KMS-11 (cell line): ENCODE data around the gene INPP5D.

ENCODE experiments used
- H2AFZ ChIP-seq: fragments of 200-600 bp; sonication (generic); 2 replicates; pipeline ENCODE4 v1.6.1; 2016; ENCODE audit warnings: antibody characterized with exemption, mixed run types, low read depth
- H3K27ac ChIP-seq: fragments of 200-600 bp; sonication (generic); 2 replicates; pipeline ENCODE4 v1.6.1; 2016; ENCODE audit warnings: mild to moderate bottlenecking, mixed run types
- H3K27me3 ChIP-seq: fragments of 200-600 bp; sonication (generic); 2 replicates; pipeline ENCODE4 v1.6.1; 2017; ENCODE audit warnings: mild to moderate bottlenecking, low read depth, mixed run types, moderate library complexity; ENCODE audit not compliant: insufficient read depth
- H3K36me3 ChIP-seq: fragments of 200-600 bp; sonication (generic); 2 replicates; pipeline ENCODE4 v1.6.1; 2017; ENCODE audit warnings: mild to moderate bottlenecking, mixed run types; ENCODE audit not compliant: insufficient read depth
- H3K4me1 ChIP-seq: fragments of 200-600 bp; sonication (generic); 2 replicates; pipeline ENCODE4 v1.6.1; 2016; ENCODE audit warnings: mild to moderate bottlenecking, low read depth, mixed run types; ENCODE audit not compliant: poor library complexity, severe bottlenecking
- H3K4me2 ChIP-seq: fragments of 200-600 bp; sonication (generic); 2 replicates; pipeline ENCODE4 v1.7.0; 2016; ENCODE audit warnings: mild to moderate bottlenecking, mixed run types
- H3K4me3 ChIP-seq: fragments of 200-600 bp; sonication (generic); IDR thresholded peaks from 2 replicates; pipeline ENCODE4 v1.6.1; 2017; ENCODE audit warnings: low read depth, low read length, mixed read lengths; ENCODE audit not compliant: insufficient read depth
- H3K79me2 ChIP-seq: fragments of 200-600 bp; sonication (generic); 2 replicates; pipeline ENCODE4 v1.6.1; 2016; ENCODE audit warnings: low read depth, mixed run types; ENCODE audit not compliant: insufficient read depth
- H3K9ac ChIP-seq: fragments of 200-600 bp; sonication (generic); 2 replicates; pipeline ENCODE4 v1.6.1; 2016; ENCODE audit warnings: mild to moderate bottlenecking, mixed run types
- H4K20me1 ChIP-seq: fragments of 200-600 bp; sonication (generic); 2 replicates; pipeline ENCODE4 v1.6.1; 2016; ENCODE audit warnings: mild to moderate bottlenecking, mixed run types; ENCODE audit not compliant: insufficient read depth
- CTCF ChIP-seq: fragments of 200-600 bp; sonication (generic); conservative IDR thresholded peaks from 2 replicates; pipeline ENCODE4 v1.6.1; 2017; ENCODE audit warnings: low read depth, mild to moderate bottlenecking, antibody characterized with exemption, low read length, moderate library complexity, mixed read lengths

INPP5D gene

DNA sequence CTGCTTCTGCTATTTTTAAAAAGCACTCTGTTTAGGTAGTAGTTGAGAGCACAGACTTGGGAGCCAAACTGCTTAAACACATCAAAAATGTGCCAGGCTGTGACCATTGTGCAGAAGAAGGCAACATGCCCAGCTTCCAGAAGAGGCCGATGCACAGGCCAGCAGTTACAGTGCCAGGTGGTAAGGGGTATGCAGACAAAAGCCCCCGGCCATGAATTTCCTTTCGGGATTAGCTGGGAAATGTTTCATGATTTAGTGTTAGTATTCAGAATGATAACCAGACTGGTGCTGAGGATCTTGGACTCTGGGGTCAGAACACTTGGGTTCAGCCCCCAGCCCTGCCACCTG is 151.4 kb downstream of the INPP5D start:
- Histone ChIP-seq H3K4me3 (no peak overlapping the region), H4K20me1 (no peaks in the 10 kb centered on the region), H3K27ac (no peak overlapping the region), H3K4me2 (no peak overlapping the region), H3K9ac (no peak overlapping the region), H3K4me1 (no peaks in the 10 kb centered on the region), H3K79me2 (no peaks in the 10 kb centered on the region), H2AFZ (no peak overlapping the region), H3K27me3 (no peaks in the 10 kb centered on the region), H3K36me3 (no peaks in the 10 kb centered on the region)
- no peak for TF ChIP-seq CTCF

DNA sequence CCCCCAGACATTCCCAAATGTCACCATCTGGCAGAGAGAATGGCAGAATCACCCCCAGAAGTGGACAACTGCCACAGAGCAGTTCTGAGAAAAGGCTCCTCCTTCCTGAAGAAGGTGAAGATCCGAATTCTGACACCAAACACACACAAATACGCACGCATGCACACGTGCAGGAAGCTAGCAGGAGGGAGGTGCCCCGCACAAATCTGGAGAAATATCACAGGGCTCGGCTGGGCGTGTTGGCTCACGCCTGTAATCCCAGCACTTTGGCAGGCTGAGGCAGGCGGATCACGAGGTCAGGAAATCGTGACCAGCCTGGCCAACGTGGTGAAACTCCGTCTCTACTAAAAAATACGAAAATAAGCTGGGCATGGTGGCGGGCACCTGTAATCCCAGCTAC is 152.9 kb downstream of the INPP5D start:
- no peak overlapping the region for H3K4me2 ChIP-seq
- no peak overlapping the region for H3K27ac ChIP-seq
- no peaks in the 10 kb centered on the region for H3K27me3 ChIP-seq
- no peak overlapping the region for H3K4me3 ChIP-seq
- no peak overlapping the region for H3K9ac ChIP-seq
- H4K20me1 ChIP-seq, result no peaks in the 10 kb centered on the region
- no peaks in the 10 kb centered on the region for H3K4me1 ChIP-seq
- H3K36me3 ChIP-seq, result no peaks in the 10 kb centered on the region
- TF ChIP-seq CTCF, result no peak
- no peaks in the 10 kb centered on the region for H3K79me2 ChIP-seq
- no peak overlapping the region for H2AFZ ChIP-seq

- Histone ChIP-seq H4K20me1 (no peaks in the 10 kb centered on the region), H3K27me3 (no peaks in the 10 kb centered on the region), H3K4me1 (no peaks in the 10 kb centered on the region), H2AFZ (no peak overlapping the region), H3K9ac (no peak overlapping the region), H3K4me2 (no peak overlapping the region), H3K79me2 (no peaks in the 10 kb centered on the region), H3K4me3 (no peak overlapping the region), H3K27ac (no peak overlapping the region), H3K36me3 (no peaks in the 10 kb centered on the region)
- no peak for TF ChIP-seq CTCF
These were observed 153.8 kb downstream of the INPP5D start for GRCh38 chr2:233213975-233214374.

DNA sequence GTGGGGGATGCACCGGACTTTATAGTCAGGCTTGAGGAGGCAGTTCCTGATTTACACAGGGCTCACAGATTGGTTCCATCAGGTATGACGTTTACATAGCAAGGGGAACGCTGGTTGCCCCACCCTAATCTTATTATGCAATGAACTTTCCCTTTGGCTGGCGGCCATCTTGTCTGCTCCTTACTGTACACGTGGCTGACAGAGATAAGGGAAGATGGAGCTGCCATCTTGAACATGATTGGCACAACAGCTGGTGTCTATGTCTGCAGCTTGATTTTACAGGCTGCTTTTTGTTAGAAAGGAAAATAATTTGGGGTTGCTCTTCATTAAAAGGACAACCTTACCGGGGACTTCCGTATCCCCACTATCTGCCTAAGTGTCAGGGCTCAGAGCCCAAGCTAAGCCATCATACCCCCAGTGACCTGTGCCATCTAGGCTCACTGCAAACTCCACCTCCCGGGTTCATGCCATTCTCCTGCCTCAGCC is 157.8 kb downstream of the INPP5D start:
- no peaks in the 10 kb centered on the region for H3K79me2 ChIP-seq
- H3K27ac ChIP-seq, result no peak overlapping the region
- no peak overlapping the region for H2AFZ ChIP-seq
- no peak for TF ChIP-seq CTCF
- no peak overlapping the region for H3K4me2 ChIP-seq
- H3K27me3 ChIP-seq, result no peaks in the 10 kb centered on the region
- H4K20me1 ChIP-seq, result no peaks in the 10 kb centered on the region
- H3K4me3 ChIP-seq, result no peak overlapping the region
- no peaks in the 10 kb centered on the region for H3K4me1 ChIP-seq
- H3K9ac ChIP-seq, result no peak overlapping the region
- no peaks in the 10 kb centered on the region for H3K36me3 ChIP-seq
